ENCODE measurements around the gene LBH. TPM values are rescaled to one million over a fixed set of nuclear protein-coding genes. Genes with fewer than 3 reads are reported as not detected.

Gene LBH
- total and polyA plus RNA-seq, 7 donors: 4.2 to 51.8 (median 20.0) TPM

- WGBS, 2 donors: 84 to 95% methylated on average over 4 of the region's 4 CpGs
- no peaks in the 10 kb centered on the region for H3K27me3 ChIP-seq
- no peak for DNase-seq
- TF ChIP-seq CTCF (IDR thresholded peaks at IDR 0.05) (no peak), EP300 (IDR thresholded peaks at IDR 0.05) (no peak), POLR2AphosphoS5 (IDR thresholded peaks at IDR 0.05) (no peak), POLR2A (IDR thresholded peaks at IDR 0.05) (no peak)
- intact Hi-C loops (cut with DNase I): loop anchor here (10.0 kb wide), 1 partner anchor 398 kb away; no protein-coding TSS in a partner anchor
- no peaks in the 10 kb centered on the region for H3K36me3 ChIP-seq
- peaks cover 0 to 6% (median 4%) of the 10 kb centered on the region in 4 donors for H3K4me1 ChIP-seq
- H3K4me3 ChIP-seq: no peak overlapping the region
- H3K9me3 ChIP-seq: no peaks in the 10 kb centered on the region
- H3K27ac ChIP-seq: no peak overlapping the region
Measured at GRCh38 chr2:30306522-30306921, 75.2 kb downstream of the LBH start.

GRCh38 chr2:30308280-30308679, 76.9 kb downstream of the LBH start:
- intact Hi-C loops (cut with DNase I): loop anchor here (10.0 kb wide), 1 partner anchor 397 kb away; no protein-coding TSS in a partner anchor
- no peaks in the 10 kb centered on the region for H3K9me3 ChIP-seq
- no peak overlapping the region for H3K27ac ChIP-seq
- H3K4me3 ChIP-seq: no peak overlapping the region
- H3K27me3 ChIP-seq: no peaks in the 10 kb centered on the region
- no peaks in the 10 kb centered on the region for H3K36me3 ChIP-seq
- no peak for DNase-seq
- H3K4me1 ChIP-seq: no peaks in the 10 kb centered on the region
- WGBS, 2 donors: 96 to 97% methylated on average over 2 of the region's 2 CpGs
- no peak for TF ChIP-seq POLR2A (IDR thresholded peaks at IDR 0.05)
- no peak for TF ChIP-seq CTCF (IDR thresholded peaks at IDR 0.05)
- TF ChIP-seq POLR2AphosphoS5 (IDR thresholded peaks at IDR 0.05): no peak
- no peak for TF ChIP-seq EP300 (IDR thresholded peaks at IDR 0.05)

Small RNAs within 50 kb of the gene (small RNA-seq; reads per million reads assigned to genes)
- 0 reads per million in 3 donors for gene SNORA10B

Other genes starting within 250 kb of the LBH start
- gene YPEL5, start 84.5 kb upstream of the LBH start, total RNA-seq: 100 to 1,000 TPM; 116 to 155 (median 139) TPM
- 100 to 1,000 TPM in 1 of 3 donors, 10 to 100 TPM in 2; 36.9 to 132 (median 93.7) TPM for gene YPEL5, start 84.5 kb upstream of the LBH start, polyA plus RNA-seq
- gene LCLAT1, start 215.7 kb downstream of the LBH start, total RNA-seq: 10 to 100 TPM; 10.0 to 17.2 (median 13.4) TPM
- gene LCLAT1, start 215.7 kb downstream of the LBH start, polyA plus RNA-seq: 1 to 10 TPM; 1.2 to 5.9 (median 1.4) TPM

All from sigmoid colon (tissue), 7 donors.